WERI-Rb-1 (cell line): ENCODE data around the gene GPR143.

ENCODE experiments used
- DNase-seq: peaks from one replicate; pipeline ENCODE4 v3.0.0-alpha.2; 2020
- H3K27ac ChIP-seq: fragments of 250-450 bp; sonication (Bioruptor Pico); 2 replicates; pipeline ENCODE4 v1.5.1; 2020; ENCODE audit warnings: mild to moderate bottlenecking, moderate library complexity
- H3K27me3 ChIP-seq: fragments of 250-450 bp; sonication (Bioruptor Pico); 2 replicates; pipeline ENCODE4 v1.5.1; 2021; ENCODE audit warnings: mild to moderate bottlenecking, low read depth, moderate library complexity; ENCODE audit not compliant: insufficient read depth, severe bottlenecking
- H3K36me3 ChIP-seq: fragments of 250-450 bp; sonication (Bioruptor Pico); 2 replicates; pipeline ENCODE4 v1.5.1; 2020; ENCODE audit warnings: mild to moderate bottlenecking, moderate library complexity
- H3K4me3 ChIP-seq: 2 replicates; pipeline ENCODE4 v1.5.1; 2011; ENCODE audit warnings: low read depth, mild to moderate bottlenecking, control low read depth, low read length
- H3K9me3 ChIP-seq: fragments of 250-450 bp; sonication (Bioruptor Pico); 2 replicates; pipeline ENCODE4 v1.5.1; 2021; ENCODE audit warnings: mild to moderate bottlenecking, moderate library complexity; ENCODE audit not compliant: severe bottlenecking
- CTCF ChIP-seq: IDR thresholded peaks from 2 replicates; pipeline ENCODE4 v1.5.1; 2011; ENCODE audit warnings: low read depth, mild to moderate bottlenecking, control low read depth, inconsistent platforms, low read length

The GPR143 gene

GRCh38 chrX:9730078-9730477, 35.6 kb downstream of the GPR143 start:
- Histone ChIP-seq H3K27ac (no peak overlapping the region), H3K4me3 (no peak overlapping the region), H3K9me3 (peaks cover 3% of the 10 kb centered on the region), H3K27me3 (no peaks in the 10 kb centered on the region), H3K36me3 (no peaks in the 10 kb centered on the region)
- TF ChIP-seq CTCF, result no peak
- no peak for DNase-seq

- Histone ChIP-seq H3K36me3 (no peaks in the 10 kb centered on the region), H3K27ac (no peak overlapping the region), H3K9me3 (peaks cover 3% of the 10 kb centered on the region), H3K4me3 (no peak overlapping the region), H3K27me3 (no peaks in the 10 kb centered on the region)
- TF ChIP-seq CTCF, result no peak
- no peak for DNase-seq
These were observed 36.3 kb downstream of the GPR143 start for GRCh38 chrX:9729171-9729885.

- DNase-seq, result no peak
- Histone ChIP-seq H3K36me3 (no peaks in the 10 kb centered on the region), H3K27me3 (no peaks in the 10 kb centered on the region), H3K4me3 (no peak overlapping the region), H3K27ac (no peak overlapping the region), H3K9me3 (peaks cover 3% of the 10 kb centered on the region)
- no peak for TF ChIP-seq CTCF
These were observed 37.4 kb downstream of the GPR143 start for GRCh38 chrX:9728261-9728660.

GRCh38 chrX:9724711-9725110, 40.9 kb downstream of the GPR143 start:
- DNase-seq, result no peak
- Histone ChIP-seq H3K27ac (no peak overlapping the region), H3K27me3 (no peaks in the 10 kb centered on the region), H3K36me3 (no peaks in the 10 kb centered on the region), H3K9me3 (peaks cover 3% of the 10 kb centered on the region), H3K4me3 (no peak overlapping the region)
- no peak for TF ChIP-seq CTCF

- peaks cover under 1% of the 10 kb centered on the region; the same call in 1 of the 2 replicates for H3K36me3 ChIP-seq
These were observed 48.3 kb downstream of the GPR143 start for GRCh38 chrX:9717376-9717775.

More at GRCh38 chrX:9717376-9717775, 48.3 kb downstream of the GPR143 start:
- no peak for DNase-seq
- no peak overlapping the region for H3K4me3 ChIP-seq
- H3K9me3 ChIP-seq, result peaks cover 3% of the 10 kb centered on the region
- peaks cover 23% of the 10 kb centered on the region for H3K27me3 ChIP-seq
- H3K27ac ChIP-seq, result no peak overlapping the region
- TF ChIP-seq CTCF, result no peak
